ENCODE measurements around the gene PRR35.

Gene PRR35

DNA sequence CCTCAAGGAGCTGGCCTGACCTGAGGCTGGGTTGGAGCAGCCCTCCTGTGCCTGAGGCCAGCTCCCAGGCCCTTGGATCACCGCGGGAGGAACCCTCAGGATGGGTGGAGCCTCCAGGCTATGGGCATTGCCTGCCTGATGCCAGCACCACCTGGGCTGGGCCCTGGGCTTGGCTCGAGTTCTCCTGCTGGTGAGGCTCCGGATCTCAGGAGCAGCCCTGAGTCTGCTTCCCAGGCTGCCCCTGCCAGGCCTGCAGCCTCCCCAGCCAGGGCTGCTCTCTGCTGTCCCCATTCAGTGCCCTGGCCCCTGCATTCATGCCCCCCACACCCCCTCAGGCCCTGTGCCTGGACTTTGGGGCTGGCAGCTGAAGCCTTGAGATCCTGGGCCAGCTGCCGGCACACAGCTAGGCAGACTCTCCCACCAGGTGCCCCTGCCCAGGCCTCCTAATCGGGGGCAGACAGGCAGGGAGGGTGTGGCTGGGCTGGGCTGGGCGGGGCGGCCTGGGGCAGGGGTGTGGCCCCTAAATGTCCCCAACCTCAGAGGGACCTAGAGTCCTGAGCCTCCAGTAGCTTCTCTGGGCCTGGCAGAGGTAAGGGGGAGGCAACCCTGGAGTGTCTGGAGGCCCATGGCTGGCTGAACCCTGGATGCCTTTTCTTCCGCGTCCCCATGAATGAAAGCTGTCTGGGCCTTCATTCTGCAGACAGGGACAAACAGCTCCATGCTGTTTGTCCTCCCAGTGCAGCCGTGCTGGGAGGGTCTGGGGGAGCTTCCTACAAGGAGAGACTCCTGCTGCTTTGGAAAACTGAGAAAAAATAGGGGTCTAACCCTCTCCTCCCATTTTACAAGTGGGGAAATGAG lies 8.4 kb downstream of the PRR35 start:
- TF ChIP-seq ZFX (IDR thresholded peaks at IDR 0.05; ENCODE audit: borderline replicate concordance), result no peak
- no peak for TF ChIP-seq CTCF (IDR thresholded peaks at IDR 0.05)
- H3K27ac ChIP-seq, result peak overlapping the region; percentile 70

GRCh38 chr16:569445-570254 lies 9.5 kb downstream of the PRR35 start, which contains the start of gene PIGQ:
PIGQ (plus strand) TSS chr16:569968; CDS start chr16:574075, 4,107 bp downstream.
- H3K27ac ChIP-seq, result peak within 1 kb of the TSS; percentile 70

DNA sequence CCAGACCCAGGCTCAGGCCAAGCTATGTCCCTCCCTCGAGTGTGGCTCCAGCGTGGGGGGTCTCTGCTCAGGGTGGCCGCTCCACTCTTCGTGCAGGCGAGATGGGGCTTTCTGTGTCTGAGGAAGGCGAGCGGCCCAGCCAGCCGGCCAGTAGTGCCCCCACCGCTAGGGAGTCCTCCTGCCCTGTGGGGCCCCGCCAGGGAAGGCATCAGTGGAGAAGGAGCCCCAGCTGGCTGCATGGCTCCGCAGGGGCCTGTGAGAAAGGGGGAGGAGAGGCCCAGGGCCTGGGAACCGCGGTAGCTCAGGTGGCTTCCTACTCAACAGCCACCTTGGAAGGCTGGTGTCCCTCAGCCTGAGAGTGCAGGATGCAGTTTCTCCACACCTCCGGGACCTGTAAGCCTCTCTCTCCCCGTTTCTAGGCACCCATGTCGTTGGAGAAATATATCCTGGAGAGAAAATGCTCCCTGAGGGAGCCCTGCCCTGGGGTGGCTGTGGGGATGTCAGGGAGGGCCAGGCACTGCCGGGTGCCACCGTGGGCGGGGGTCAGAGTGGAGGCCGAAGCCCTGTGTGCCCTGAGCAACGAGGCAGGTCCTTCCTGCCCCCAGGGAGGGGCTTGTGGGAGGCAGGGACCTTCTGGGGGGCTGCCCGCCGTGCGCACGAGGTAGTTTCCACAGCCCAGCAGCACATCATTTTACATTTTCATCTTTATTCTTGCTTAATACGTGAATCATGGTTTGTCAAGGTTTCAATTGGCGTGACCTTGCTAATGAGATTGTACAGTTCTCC lies 12.9 kb downstream of the PRR35 start:
- TF ChIP-seq ZFX (IDR thresholded peaks at IDR 0.05; ENCODE audit: borderline replicate concordance), result no peak
- no peak for TF ChIP-seq CTCF (IDR thresholded peaks at IDR 0.05)
- no peak overlapping the region for H3K27ac ChIP-seq

More at GRCh38 chr16:569445-570254, 9.5 kb downstream of the PRR35 start, which contains the start of gene PIGQ:
- no peak for TF ChIP-seq CTCF (IDR thresholded peaks at IDR 0.05)
- TF ChIP-seq ZFX (IDR thresholded peaks at IDR 0.05; ENCODE audit: borderline replicate concordance), result no peak

- H3K27ac ChIP-seq, result no peak overlapping the region
- TF ChIP-seq CTCF (IDR thresholded peaks at IDR 0.05), result no peak
- TF ChIP-seq ZFX (IDR thresholded peaks at IDR 0.05; ENCODE audit: borderline replicate concordance), result no peak
These were observed 14.0 kb downstream of the PRR35 start for GRCh38 chr16:574021-574760.

DNA sequence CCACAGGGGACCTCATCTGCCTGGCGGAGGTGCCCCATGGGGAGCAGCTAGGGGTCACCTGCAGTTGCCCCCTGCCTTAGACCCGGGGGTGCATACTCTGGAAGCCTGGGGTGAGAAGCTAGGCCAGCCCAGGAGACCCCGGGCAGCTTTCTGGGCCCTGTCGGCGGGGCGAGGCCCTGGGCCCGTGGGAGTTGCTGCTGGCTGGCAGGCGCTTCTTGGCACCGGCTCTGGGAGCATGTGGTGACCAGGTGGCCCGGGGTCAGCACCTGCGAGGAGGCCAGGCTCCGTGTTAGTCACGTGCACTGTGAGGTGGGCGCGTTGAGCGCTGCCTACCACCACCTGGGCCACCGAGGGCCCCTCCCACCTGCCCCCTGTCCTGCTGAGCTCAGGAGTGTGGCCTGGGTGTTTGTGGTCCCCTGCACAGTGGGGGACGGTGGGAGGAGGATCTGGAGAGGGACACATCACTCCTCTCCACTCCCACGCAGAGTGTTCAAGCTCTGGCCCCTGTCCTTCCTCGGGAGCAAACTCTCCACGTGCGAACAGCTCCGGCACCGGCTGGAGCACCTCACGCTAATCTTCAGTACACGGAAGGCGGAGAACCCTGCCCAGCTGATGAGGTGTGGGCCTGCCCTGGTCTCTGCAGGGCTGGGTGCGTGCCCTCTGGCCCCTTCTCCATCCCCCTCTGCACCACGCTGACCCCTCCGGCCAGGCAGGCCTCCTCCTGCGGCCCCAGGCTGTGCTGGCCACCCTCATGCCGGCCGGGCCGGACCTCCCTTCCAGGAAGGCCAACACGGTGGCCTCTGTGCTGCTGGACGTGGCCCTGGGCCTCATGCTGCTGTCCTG lies 15.4 kb downstream of the PRR35 start:
- TF ChIP-seq CTCF (IDR thresholded peaks at IDR 0.05), result no peak
- TF ChIP-seq ZFX (IDR thresholded peaks at IDR 0.05; ENCODE audit: borderline replicate concordance), result no peak
- no peak overlapping the region for H3K27ac ChIP-seq

Measured in 22Rv1 (cell line).